B cell (primary cell): ENCODE measurements around the gene MBOAT7.
"Not testable (repeated sequence)": the region's sequence is repeated elsewhere in the genome, so short reads cannot be mapped to it uniquely, and the experiment has no call there.

Experiments used
- CTCF ChIP-seq: fragments of 200-600 bp; IDR thresholded peaks from one replicate; pipeline ENCODE4 v1.8.0; 2022; ENCODE audit warnings: antibody characterized with exemption, mild to moderate bottlenecking
- EZH2 ChIP-seq: IDR thresholded peaks from 2 replicates; pipeline ENCODE4 v1.6.1; 2012; ENCODE audit warnings: borderline replicate concordance, low read depth, mild to moderate bottlenecking, moderate library complexity, low read length; ENCODE audit not compliant: insufficient read depth, poor library complexity, severe bottlenecking

- not testable (repeated sequence) for TF ChIP-seq CTCF, EZH2
Observed at GRCh38 chr19:54219702-54220101, 30.3 kb upstream of the MBOAT7 start.
